ENCODE results near the gene AKAIN1. TPM values are rescaled to one million over a fixed set of nuclear protein-coding genes. Genes with fewer than 3 reads are reported as not detected.

The AKAIN1 gene
- total RNA-seq, 2 experiments from 2014 or later: not detected

DNA sequence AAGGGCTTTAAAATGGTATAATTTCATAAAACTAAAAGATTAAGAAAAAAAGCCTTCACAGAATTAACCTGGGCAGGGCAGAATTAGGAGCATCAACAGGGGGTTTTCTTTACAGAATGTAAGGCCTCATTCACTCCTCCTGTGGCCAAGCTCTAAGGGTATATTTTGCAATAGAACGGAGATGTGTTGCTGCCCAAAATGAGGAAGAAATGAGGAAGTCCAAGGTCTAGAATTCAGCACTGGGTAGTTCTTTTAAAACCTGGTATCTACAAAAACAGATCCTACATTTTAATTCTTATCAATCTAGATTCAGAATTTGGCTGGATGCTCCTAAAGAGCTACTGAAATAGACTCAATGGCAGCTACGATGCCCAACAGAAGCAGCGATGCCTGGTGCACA is 101.8 kb downstream of the AKAIN1 start:
- Histone ChIP-seq H3K79me2 (ENCODE audit: insufficient read depth, low read depth, low read length) (no peaks in the 10 kb centered on the region), H3K9me2 (ENCODE audit: insufficient read depth, low read length) (no peaks in the 10 kb centered on the region), H3K4me2 (ENCODE audit: low read length) (no peak overlapping the region), H3K27ac (ENCODE audit: low read depth, low read length, poor library complexity, severe bottlenecking) (no peak overlapping the region), H3K4me1 (ENCODE audit: insufficient read depth, low read length, poor library complexity, severe bottlenecking) (no peaks in the 10 kb centered on the region), H2AFZ (ENCODE audit: low read length) (no peak overlapping the region), H4K20me1 (ENCODE audit: insufficient read depth, low read length) (no peaks in the 10 kb centered on the region), H3K36me3 (ENCODE audit: insufficient read depth, low read length) (no peaks in the 10 kb centered on the region), H3K9me3 (ENCODE audit: low read length) (no peaks in the 10 kb centered on the region), H3K4me3 (ENCODE audit: low read depth, low read length, poor library complexity, severe bottlenecking) (no peak overlapping the region)
- POLR2A ChIA-PET: no interaction called here
- no peak for DNase-seq (ENCODE audit: low spot score)
- CTCF ChIA-PET (ENCODE audit: unreplicated experiment): no interaction called here
- intact Hi-C loops (cut with micrococcal nuclease; ENCODE audit: unreplicated experiment): loop anchor here (10.0 kb wide), 1 partner anchor 310 kb away; no protein-coding TSS in a partner anchor
- TF ChIP-seq CTCF (conservative IDR thresholded peaks at IDR 0.05; ENCODE audit: low read length) (no peak), EZH2phosphoT487 (IDR thresholded peaks at IDR 0.05; ENCODE audit: borderline replicate concordance, low read depth, low read length) (no peak)
- no TSS peak for BruUV-seq (replicated peaks)

DNA sequence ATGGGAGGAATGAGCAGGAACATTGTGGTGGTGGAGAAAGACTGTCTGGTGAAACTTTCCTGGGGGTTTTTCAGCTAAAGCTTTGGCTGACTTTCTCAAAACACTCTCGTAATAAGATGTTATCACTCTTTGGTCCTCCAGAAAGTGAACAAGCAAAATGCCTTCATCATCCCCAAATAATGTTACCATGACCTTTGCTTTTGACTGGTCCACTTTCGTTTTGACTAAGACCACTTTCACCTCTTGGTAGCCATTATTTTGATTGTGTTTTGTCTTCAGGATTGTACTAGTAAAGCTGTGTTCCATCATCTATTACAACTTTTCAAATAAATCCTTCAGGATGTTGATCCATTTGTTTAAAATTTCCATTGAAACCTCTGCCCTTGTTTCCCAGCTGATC is 103.2 kb downstream of the AKAIN1 start:
- Histone ChIP-seq H3K79me2 (ENCODE audit: insufficient read depth, low read depth, low read length) (no peaks in the 10 kb centered on the region), H2AFZ (ENCODE audit: low read length) (no peak overlapping the region), H3K4me2 (ENCODE audit: low read length) (no peak overlapping the region), H3K4me3 (ENCODE audit: low read depth, low read length, poor library complexity, severe bottlenecking) (no peak overlapping the region), H3K9me2 (ENCODE audit: insufficient read depth, low read length) (no peaks in the 10 kb centered on the region), H3K9me3 (ENCODE audit: low read length) (no peaks in the 10 kb centered on the region), H4K20me1 (ENCODE audit: insufficient read depth, low read length) (no peaks in the 10 kb centered on the region), H3K27ac (ENCODE audit: low read depth, low read length, poor library complexity, severe bottlenecking) (no peak overlapping the region), H3K36me3 (ENCODE audit: insufficient read depth, low read length) (no peaks in the 10 kb centered on the region), H3K4me1 (ENCODE audit: insufficient read depth, low read length, poor library complexity, severe bottlenecking) (no peaks in the 10 kb centered on the region)
- TF ChIP-seq EZH2phosphoT487 (IDR thresholded peaks at IDR 0.05; ENCODE audit: borderline replicate concordance, low read depth, low read length): no peak
- TF ChIP-seq CTCF (conservative IDR thresholded peaks at IDR 0.05; ENCODE audit: low read length): no peak
- CTCF ChIA-PET (ENCODE audit: unreplicated experiment): no interaction called here
- intact Hi-C loops (cut with micrococcal nuclease; ENCODE audit: unreplicated experiment): loop anchor here (2.0 to 10.0 kb wide), 2 partner anchors 19 to 311 kb away; no protein-coding TSS in a partner anchor
- BruUV-seq (replicated peaks): no TSS peak
- POLR2A ChIA-PET: no interaction called here
- no peak for DNase-seq (ENCODE audit: low spot score)

Other genes starting within 250 kb of the AKAIN1 start
- 28.1 and 29.6 TPM in 2 replicates for gene ZBTB14, start 98.5 kb upstream of the AKAIN1 start, total RNA-seq (2014; rRNA removed; shearing (Covaris generic))
- 33.9 and 37.8 TPM in 2 replicates for gene ZBTB14, start 98.5 kb upstream of the AKAIN1 start, total RNA-seq (2022)